GM10266 (cell line): ENCODE results near the gene MOGAT1.

Experiments used
- DNase-seq: peaks from one replicate; pipeline ENCODE4 v3.0.0; 2012; ENCODE audit errors: extremely low spot score
- CTCF ChIP-seq: IDR thresholded peaks from 2 replicates; pipeline ENCODE4 v1.5.1; 2012; ENCODE audit warnings: mild to moderate bottlenecking, low read depth; ENCODE audit not compliant: control insufficient read depth, insufficient read depth; ENCODE audit errors: missing control alignments

The MOGAT1 gene

GRCh38 chr2:222671259-222672067, at the start of gene MOGAT1:
MOGAT1 (plus strand) TSS chr2:222671658; CDS start chr2:222671786, 128 bp downstream.
- TF ChIP-seq CTCF: no peak
- DNase-seq: no peak

GRCh38 chr2:222621893-222622292, 49.6 kb upstream of the MOGAT1 start:
- no peak for DNase-seq
- no peak for TF ChIP-seq CTCF

GRCh38 chr2:222622910-222623309, 48.5 kb upstream of the MOGAT1 start:
- TF ChIP-seq CTCF: no peak
- no peak for DNase-seq

- no peak for TF ChIP-seq CTCF
- no peak for DNase-seq
Observed at GRCh38 chr2:222623756-222624309, 47.6 kb upstream of the MOGAT1 start.

GRCh38 chr2:222627764-222628163, 43.7 kb upstream of the MOGAT1 start:
- no peak for DNase-seq
- TF ChIP-seq CTCF: no peak

GRCh38 chr2:222635295-222635694, 36.2 kb upstream of the MOGAT1 start:
- no peak for DNase-seq
- no peak for TF ChIP-seq CTCF

GRCh38 chr2:222637067-222637466, 34.4 kb upstream of the MOGAT1 start:
- no peak for DNase-seq
- no peak for TF ChIP-seq CTCF
